GM19035 (cell line): ENCODE results near the gene KRT86.
"Not testable (repeated sequence)": the region's sequence is repeated elsewhere in the genome, so short reads cannot be mapped to it uniquely, and the experiment has no call there.

Experiments
- ATAC-seq: cut with Tn5 transposase; IDR thresholded peaks from one replicate; pipeline ENCODE4 v1.9.1; 2021; ENCODE audit not compliant: unreplicated experiment

KRT86 gene

DNA sequence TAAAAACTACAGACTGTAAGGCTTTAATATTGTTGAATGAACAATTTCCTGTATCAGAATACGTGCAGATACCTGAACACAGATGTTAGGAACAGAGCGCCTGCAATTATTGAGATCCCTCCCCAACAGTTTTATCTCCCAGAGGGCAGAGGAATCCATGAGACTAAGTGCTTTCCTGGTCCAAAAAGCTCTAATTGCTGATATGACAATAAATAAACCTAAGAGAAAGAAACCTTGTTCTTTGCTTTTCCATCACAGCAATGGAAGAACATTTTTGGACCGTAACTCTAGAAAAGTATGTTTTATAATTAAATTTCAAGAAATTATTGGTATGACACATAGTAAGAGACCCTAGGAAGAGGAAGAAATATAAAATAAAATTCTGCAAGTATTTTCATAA is 59.7 kb downstream of the KRT86 start:
- ATAC-seq, result no peak

DNA sequence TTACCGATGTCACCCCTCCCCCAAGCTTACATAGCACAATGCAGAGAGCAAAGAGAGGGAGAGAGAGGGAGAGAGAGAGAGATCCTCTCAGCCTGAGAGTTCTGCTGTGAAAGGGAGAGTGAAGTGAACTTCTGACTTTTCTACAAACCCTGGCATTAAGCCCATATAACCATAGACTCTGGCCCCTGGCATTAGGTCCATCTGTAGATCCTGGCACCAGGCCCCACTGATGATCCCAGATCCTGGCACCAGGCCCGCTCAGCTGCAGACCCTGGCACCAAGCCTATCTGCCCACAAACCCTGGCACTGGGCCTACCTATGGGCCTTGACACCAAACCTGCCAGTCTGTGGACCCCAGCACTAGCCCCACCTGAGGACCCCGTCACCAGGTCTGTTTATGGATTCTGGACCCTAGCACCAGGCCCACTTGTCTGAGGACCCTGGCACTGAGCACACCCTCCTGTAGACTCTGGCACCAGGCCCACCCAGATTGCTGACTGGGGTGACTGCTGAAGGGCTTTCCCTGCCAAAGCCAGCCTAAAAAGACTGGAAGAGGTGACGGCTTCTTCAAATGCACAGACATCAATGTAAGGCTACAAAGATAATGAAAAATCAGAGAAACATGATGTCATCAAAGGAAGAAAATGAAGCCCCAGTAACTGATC is 61.3 kb downstream of the KRT86 start:
- no peak for ATAC-seq

DNA sequence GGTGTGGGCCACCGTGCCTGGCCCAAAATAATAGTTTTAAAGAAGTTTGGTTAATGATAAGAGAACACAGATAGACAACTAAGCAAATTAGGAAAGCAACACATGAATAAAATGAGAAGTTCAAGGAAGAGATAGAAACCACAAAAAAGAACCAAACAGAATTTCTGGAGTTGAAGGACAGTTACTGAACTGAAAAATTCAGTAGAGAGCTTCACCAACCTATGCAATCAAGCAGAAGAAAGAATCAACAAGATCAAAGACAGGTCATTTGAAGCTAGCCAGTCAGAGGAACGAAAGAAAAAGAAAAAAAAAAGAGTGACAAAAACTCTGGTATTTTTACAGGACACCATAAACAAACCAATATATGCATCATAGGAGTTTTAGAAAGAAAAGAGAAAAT is 62.2 kb downstream of the KRT86 start:
- ATAC-seq, result no peak

DNA sequence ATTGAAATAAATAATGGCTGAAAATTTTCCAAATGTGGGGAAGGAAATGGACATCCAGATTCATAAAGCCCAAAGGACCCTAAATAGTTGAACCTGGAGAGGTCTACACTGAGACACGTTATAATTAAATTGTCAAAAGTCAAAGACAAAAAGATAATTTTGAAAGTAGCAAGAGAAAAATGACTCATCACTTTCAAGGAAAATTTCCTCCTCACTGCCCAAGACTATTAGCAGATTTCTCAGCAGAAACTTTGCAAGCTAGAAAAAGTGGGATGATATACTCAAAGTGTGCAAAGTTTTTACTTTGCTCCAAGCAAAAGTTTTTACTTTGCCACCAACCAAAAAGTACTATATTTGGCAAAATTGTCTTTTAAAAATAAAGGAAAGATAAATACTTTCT is 62.6 kb downstream of the KRT86 start:
- ATAC-seq, result no peak

DNA sequence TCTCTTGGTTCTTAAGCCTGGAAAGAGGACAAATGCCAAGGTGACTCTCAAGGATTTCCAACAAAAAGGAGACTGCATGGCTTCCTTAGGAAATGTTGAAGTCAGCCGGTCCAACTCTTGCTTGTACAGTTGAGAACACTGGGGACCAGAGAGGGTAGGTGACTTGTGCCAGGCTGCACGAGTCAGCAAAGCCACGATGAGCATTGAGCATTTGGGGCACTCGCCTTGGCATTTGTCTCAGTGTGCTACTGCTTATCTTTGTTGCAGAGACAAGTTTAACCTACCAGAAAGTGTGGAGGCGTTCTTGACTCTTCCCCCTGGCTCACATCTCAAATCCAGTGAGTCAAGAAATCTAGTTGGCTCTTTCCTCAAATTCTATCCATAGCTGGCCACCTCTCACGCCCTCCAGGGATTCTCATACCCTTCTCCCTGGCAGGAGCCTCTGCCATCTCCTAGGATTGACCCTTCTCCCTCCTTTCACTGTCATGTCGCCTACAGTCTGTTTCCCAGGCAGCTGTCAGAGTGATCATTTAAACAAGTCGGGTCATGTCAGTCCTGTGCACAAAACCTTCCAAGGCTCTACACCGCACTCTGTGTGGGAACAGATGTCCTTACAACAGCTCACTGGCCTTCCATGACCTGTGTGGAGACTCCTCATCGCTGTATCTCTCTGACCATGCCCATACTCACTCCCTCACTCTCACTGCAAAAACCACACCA is 64.0 kb downstream of the KRT86 start:
- ATAC-seq, result no peak

DNA sequence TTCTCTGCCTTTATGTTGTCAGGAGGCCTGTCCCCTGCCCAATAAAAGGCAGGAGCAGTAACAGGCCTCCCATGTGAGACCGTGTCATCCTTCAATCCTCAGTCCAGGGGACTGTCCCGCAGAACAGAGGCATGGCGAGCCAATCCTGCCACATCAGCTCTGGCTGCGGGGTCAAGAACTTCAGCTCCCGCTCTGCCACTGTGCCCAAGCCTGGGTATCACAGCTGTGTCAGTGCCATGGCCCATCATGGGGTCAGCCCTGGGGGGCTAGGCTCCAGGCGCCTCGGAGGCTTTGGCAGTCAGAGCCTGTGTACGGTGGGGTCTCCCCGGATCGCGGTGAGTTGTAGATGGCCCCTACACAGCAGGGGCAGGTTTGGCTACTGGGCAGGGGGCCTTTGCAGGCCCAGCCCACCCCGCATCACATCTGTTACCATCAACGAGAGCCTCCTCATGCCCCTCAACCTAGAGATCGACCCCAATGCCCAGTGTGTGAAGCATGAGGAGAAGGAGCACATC is 66.7 kb downstream of the KRT86 start:
- no peak for ATAC-seq

DNA sequence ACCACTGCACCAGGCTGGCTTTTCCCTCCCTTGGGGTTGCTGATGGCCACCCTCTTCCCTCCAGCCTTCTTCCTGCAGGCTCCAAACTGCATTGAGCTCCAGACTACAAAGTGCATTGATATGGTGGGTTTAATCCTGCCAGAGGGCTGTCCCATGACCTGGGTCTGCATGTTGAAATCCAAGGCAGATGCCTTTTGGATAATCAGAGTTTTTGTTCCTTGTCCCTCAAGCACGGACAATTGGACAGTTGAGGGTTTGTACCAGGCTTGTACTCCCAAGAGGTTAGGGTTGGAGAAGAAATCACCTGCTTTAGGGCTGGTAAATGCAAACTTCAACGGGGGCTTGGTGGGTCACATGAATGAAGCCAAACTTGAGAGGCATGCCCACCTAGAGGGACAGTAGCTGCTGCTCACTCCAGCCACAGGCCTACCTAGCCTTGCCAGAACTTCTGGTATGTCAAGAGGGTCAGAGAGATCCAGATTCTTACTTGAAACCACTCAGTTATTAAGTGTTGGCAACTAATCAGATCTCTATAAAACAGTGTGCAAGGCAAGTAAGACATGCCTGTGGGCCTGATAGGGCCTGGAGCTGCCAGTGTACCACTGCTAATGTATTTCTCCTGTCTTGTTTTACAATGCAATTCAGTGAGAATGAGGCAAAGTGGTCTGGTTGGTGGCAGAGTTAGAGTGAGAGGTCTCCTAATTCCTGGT is 68.5 kb downstream of the KRT86 start:
- no peak for ATAC-seq

DNA sequence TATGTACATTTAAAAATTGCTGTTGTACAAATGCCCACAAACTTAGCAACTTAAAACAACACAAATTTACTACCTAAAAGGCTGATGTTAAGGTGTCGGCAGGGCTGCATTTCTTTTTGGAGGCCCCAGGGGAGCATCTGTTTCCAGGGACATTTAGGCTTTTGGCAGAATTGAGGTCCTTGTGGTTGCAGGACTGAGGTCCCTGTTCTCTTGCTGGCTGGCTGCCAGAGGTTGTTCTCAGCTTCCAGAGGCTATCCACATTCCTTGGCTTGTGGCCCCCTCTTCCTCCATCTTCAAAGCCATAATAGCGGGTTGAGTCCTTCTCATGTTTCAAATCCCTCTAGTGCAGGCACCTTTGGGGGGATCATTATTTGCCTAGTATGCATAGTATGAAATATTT is 69.1 kb downstream of the KRT86 start:
- ATAC-seq, result no peak

DNA sequence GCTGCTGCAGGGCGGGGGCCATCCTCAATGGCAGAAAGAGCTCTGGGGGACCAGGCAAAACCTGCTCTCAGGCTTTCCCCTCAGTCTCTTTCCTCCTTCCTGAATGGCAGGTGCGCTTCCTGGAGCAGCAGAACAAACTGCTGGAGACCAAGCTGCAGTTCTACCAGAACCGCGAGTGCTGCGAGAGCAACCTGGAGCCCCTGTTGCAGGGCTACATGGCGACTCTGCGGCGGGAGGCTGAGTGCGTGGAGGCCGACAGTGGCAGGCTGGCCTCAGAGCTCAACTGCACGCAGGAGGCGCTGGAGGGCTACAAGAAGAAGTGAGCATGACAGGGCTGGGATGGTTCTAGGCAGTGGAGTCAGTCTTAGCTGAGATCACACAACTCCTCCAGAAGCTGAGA is 69.7 kb downstream of the KRT86 start:
- ATAC-seq, result no peak

DNA sequence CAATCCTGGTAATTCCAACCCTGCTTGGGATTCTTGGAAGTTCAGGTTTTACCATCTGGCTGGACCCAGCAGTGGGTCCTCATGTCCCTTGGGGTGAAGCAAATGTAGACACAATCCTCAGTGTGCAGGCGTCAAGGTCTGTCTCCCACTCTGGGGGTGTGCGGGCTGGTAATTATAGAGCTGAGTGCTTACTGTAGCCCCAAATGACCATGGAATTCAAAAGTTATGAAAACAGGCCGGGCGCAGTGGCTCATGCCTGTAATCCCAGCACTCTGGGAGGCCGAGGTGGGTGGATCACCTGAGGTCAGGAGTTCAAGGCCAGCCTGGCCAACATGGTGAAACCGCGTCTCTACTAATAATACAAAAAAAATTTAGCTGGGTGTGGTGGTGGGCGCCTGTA is 70.6 kb downstream of the KRT86 start:
- ATAC-seq, result not testable (repeated sequence)

DNA sequence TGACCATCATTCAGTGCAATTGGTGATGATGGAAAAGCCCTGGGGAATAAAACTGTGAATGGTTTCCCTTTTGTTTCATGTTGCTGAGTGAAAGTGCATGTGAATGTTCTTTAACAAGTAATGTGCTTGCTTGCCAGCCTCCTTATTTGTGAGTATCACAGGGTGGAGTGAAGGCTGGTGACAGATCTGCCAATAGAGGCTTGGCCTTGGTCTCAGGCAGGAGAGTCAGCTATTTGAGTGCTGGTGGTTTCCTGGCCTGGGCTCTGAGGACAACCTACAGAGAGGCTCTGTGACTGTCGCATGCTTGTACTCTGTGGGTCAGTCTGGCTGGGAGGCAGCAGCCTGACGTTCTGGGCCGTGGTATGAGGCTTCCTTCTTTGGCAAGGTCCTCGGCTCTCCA is 72.1 kb downstream of the KRT86 start:
- no peak for ATAC-seq

DNA sequence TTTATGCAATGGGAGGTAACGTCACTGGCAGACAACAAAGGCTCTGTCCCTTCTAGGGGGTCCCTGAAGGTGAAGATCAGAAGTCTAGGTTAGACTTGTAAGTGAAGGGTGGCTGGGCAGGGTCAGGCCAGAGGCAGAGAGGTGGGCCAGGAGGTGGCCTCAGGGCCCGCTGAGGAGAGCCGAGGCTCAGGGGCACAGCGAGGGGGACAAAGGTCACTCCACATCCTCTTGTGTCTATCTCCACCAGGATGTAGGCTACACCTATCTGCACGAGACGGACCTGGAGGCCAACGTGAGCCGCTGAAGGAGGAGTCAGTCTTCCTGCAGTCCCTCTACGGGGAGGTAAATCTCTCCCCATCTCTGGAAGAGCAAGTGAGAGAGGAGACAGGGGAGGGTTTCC is 72.6 kb downstream of the KRT86 start:
- no peak for ATAC-seq

DNA sequence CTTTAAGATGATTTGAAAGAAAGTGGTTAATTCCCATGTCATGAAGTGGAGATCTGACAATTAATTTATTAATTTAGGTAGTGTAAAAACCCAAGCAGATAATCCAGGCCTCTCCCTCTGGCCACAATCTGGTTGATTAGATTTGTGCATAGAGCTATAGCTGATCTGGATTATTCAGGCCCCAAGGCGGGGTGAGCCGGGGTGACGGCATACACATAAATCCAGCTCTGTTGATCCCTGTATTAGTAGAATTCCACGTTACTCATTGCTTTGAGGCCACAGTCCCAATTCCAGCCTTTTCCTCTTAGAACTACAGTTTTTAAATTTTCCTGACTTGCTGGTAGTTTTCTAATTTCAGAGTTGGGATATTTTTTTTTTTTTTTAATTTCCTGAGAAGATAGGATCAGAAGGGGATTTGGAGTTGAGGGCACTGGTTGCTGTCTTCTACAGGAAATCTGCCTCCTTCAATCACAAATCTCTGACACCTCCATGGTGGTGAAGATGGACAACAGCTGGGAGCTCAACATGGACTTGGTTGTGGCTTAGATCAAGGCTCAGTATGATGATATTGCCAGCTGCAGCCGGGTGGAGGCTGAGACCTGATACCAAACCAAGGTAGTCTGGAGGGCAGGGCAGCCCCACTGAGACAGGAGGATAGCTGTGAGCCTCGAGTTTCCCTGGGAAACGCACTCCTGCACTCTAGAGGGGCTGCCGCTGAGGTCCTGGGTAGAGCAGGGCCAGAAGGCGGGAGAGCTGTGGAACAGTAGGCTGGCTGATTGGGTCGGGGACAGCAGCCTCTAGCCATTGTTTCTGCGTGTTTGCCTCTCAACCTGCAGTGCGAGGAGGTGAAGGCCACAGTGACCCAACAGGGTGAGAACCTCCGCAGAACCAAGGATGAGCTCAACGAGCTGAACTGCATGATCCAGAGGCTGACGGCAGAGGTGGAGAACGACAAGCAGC is 73.4 kb downstream of the KRT86 start:
- no peak for ATAC-seq

DNA sequence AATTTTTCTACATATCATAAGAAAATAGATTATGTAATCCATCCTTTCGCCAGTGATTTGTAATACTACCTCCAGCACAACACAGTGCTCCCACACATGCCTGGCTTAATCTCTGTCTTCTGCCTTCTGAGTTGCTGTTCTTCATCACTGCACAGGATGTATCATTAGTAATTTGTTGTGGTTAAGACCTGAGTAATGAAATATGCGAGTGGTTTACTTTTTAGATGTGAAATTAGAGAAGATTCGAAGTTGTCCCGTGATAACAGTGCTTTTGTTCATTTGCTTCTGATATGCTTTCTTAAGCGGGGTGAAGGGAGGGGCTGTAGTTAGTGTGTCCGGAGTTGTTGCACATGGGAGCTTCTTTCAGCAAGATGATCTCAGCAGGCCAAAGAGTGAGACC is 74.8 kb downstream of the KRT86 start:
- no peak for ATAC-seq

DNA sequence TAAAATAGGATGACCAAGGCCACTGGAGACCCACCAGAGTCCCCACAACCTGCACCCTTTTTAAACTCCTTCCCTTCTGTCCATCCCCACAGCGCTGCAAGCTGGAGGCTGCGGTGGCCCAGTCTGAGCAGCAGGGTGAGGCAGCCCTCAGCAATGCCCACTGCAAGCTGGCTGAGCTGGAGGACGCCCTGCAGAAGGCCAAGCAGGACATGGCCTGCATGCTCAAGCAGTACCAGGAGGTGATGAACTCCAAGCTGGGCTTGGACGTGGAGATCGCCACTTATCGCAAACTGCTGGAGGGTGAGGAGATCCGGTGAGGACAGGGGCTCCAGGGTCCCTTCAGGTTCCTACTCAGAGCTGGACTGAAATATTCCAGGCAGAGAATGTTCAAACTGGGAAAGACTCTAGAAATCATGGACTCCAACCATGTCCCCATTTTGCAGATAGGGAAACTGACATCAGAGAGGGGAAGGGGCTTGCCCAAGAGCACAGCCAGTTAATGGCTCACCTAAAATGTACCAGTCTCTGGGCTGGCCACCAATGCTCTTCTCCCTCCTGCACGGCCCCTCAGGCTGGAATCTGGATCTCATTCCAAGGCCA is 75.7 kb downstream of the KRT86 start:
- ATAC-seq, result no peak

DNA sequence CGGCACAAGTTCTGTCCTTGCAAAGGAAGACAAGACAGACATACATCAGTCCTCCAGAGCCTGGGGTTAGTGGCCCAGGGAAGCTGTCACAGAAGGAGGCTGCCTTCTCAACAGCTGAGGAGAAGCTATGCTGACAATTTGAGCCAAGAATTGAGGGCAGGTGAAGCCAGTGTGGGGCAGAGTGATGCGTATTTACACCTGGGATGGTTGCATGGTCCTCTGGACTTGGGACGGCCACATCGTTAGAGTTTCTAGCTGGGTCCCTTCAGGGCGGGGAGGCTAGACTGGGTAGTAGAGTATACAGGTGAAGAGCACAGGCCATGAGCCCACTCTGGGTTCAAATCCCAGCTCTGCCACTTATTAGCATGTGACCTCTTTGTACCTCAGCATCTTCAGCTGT is 76.3 kb downstream of the KRT86 start:
- no peak for ATAC-seq

DNA sequence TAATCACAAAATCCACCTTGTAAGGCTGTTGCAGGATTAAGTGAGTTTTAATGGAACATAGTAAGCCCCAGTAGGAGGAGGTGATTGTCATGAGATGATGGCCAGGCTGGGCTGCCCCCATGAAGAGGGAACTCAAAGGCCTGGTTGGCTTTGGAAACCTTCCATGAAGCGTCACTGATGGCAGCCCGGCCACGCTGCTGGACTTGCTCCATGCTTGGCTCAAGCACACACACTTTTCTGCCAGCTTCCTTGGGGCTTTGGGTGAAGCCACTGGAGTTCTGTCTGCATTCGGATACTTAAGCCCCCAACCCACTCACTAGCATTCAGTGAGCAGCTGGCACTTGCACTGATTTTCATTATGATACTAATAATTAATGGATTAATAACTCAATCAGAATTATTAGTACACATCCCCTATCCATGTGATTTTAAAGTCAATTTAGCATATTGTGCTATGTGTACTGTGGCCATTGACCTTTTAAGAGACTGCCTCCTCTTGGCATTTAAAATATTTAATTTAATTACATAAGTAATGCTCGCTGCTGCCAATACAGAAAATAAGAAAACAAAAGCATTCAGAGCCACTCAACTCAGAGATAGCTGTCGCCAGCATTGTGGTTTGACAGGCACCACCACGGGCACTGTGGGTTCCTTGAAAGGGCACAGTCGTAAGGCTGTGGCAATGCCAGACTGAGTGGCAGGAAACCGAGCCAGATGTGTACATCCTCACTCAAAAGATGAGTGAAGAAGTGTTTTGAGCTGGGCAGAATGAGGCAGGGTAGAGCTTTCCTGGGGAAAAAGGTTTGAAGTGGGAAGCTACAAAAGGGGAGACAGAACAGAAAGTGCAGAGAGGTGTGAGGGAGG is 77.0 kb downstream of the KRT86 start:
- ATAC-seq, result no peak

DNA sequence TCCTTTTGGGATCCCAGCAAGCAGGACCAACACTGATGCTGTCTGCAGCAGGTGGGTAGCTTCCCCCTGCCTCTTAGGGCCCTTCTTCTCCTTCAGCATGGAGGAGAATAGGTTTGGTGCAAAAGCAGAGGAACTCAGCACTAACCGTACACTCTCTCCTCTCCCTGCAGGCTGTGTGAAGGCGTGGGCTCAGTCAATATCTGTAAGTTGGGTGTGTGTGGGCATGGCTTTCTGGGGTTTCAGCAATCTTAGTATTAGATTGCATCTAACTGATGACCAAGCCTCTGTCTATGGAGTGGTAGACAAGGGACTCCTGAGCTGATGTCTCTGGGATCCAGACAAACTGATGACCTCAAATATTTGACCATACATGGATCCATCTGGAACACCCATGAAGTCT is 78.5 kb downstream of the KRT86 start:
- ATAC-seq, result no peak

DNA sequence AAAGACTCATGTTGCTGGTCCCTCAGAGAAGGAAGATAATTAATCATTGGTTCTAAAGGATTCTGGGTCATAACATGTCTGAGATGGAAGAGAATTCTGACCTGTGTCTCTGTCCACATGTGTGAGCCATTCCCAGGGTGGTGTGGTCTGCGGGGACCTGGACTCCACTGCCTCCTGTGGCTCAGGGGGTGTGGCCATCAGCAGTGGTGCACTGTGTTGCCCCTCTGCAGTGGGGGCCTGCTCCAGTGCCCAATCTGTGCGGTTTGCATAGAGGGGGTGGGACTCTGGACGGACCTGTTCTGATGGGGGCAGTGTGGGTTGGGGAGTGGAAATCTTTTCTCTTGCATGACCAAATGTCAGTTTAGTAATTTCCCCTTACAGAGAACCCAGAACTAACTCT is 79.3 kb downstream of the KRT86 start:
- ATAC-seq, result no peak

DNA sequence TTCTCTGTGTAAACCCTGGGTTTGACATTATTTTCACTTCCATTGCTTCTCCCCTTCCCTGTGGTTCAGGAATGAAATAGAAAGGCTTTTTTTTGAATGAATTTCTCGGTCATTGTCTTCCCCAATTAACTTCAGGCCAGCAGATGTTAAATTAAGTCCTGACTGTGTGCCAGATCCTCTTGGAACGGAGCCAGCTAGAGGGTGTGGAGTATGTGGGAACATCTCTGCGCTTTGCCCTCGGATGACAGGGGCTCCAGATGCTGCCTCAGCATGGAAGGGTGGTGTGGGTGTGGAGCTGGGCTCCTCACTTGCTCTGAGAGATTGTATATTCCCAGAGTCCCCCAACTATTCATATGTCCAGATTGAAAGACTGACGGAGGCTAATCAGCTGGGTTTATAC is 79.8 kb downstream of the KRT86 start:
- no peak for ATAC-seq
